K562 (cell line): ENCODE measurements around the gene HOXC10. TPM values are rescaled to one million over a fixed set of nuclear protein-coding genes. Genes with fewer than 3 reads are reported as not detected.
A peak's percentile ranks its signal among the peaks of the same experiment; 100 is the strongest.

ENCODE experiments used
- ATAC-seq: fragments of 200-7000 bp; cut with Tn5 transposase; 3 replicates; pipeline ENCODE4 v1.9.1; 2020; ENCODE audit warnings: moderate library complexity
- BruUV-seq: library from RNA; stranded (reverse); fragments of 400-500 nt; replicated peaks from 2 replicates; lab custom pipeline; 2021; lab: Mats Ljungman, UMichigan
- CTCF ChIA-PET: fragments of 300-600 bp; formaldehyde crosslinking; extraction: SDS; loops from one replicate; lab custom pipeline; 2021; ENCODE audit warnings: low intra/inter-chr PET ratio; lab: Yijun Ruan, JAX
- POLR2A ChIA-PET: fragments of 300-600, 350-650 bp; sonication (Branson Sonifier 250); formaldehyde crosslinking; extraction: SDS; loops from one replicate; lab custom pipeline; 2021; ENCODE audit warnings: antibody characterized with exemption, inconsistent platforms; lab: Yijun Ruan, JAX
- DNase-seq, 4 experiments: peaks; one replicate each; pipeline versions ENCODE4 v3.0.0 to v3.0.0-alpha.2; 2011 to 2018; ENCODE audit warnings: low spot score in 3 of 4, mixed read lengths in 3 of 4; ENCODE audit errors: extremely low read depth in 1 of 4
- FAIRE-seq: peaks from 2 replicates; lab custom pipeline; 2011; peaks lifted over from hg19 to GRCh38; lab: Jason Lieb, UNC
- H2AFZ ChIP-seq: 2 replicates; pipeline ENCODE4 v1.6.0; 2011; ENCODE audit warnings: low read depth, low read length, control low read depth, inconsistent platforms
- H3K27ac ChIP-seq: fragments of 200-600 bp; 3 replicates; pipeline ENCODE4 v1.8.0; 2011; ENCODE audit warnings: low read depth, mild to moderate bottlenecking, control low read depth, inconsistent platforms, low read length, moderate library complexity, mixed read lengths; ENCODE audit errors: extremely low read depth
- H3K27me3 ChIP-seq, 2 experiments: fragments of 300-600 bp in 1 of 2; 2 replicates in 1 of 2; 3 replicates in 1 of 2; pipeline versions ENCODE4 v1.6.0 to v1.8.0; 2011; ENCODE audit warnings: inconsistent platforms in 2 of 2, low read length in 2 of 2, mild to moderate bottlenecking in 1 of 2, mixed read lengths in 1 of 2, moderate library complexity in 1 of 2; ENCODE audit not compliant: control insufficient read depth in 2 of 2, insufficient read depth in 2 of 2
- H3K36me3 ChIP-seq: fragments of 300-600 bp; 3 replicates; pipeline ENCODE4 v1.8.0; 2011; ENCODE audit warnings: mild to moderate bottlenecking, low read length, inconsistent platforms; ENCODE audit not compliant: control insufficient read depth, insufficient read depth
- H3K4me1 ChIP-seq, 2 experiments: fragments of 200-600 bp in 1 of 2; replicated peaks in 1 of 2; 2 replicates in 1 of 2; 3 replicates in 1 of 2; pipeline versions ENCODE4 v1.5.1 to v1.8.0; 2011; ENCODE audit warnings: inconsistent platforms in 2 of 2, low read length in 2 of 2, mild to moderate bottlenecking in 1 of 2, mixed read lengths in 1 of 2, moderate library complexity in 1 of 2; ENCODE audit not compliant: control insufficient read depth in 2 of 2, insufficient read depth in 2 of 2
- H3K4me2 ChIP-seq: 2 replicates; pipeline ENCODE4 v1.6.1; 2011; ENCODE audit warnings: low read length, control low read depth, inconsistent platforms, mixed read lengths; ENCODE audit not compliant: insufficient read depth
- H3K4me3 ChIP-seq: fragments of 200-600 bp; sonication (generic), shearing (Covaris generic); 2 replicates; pipeline ENCODE4 v1.5.1; 2016; ENCODE audit warnings: control low read depth, inconsistent platforms
- H3K79me2 ChIP-seq: fragments of 200-600 bp; 3 replicates; pipeline ENCODE4 v1.8.0; 2011; ENCODE audit warnings: low read length, inconsistent platforms; ENCODE audit not compliant: control insufficient read depth, insufficient read depth
- H3K9ac ChIP-seq, 2 experiments: 2 replicates each; pipeline versions ENCODE4 v1.6.0 to v1.6.1; 2011; ENCODE audit warnings: low read depth in 2 of 2, low read length in 2 of 2, control low read depth in 1 of 2, inconsistent platforms in 1 of 2, mild to moderate bottlenecking in 1 of 2, mixed read lengths in 1 of 2; ENCODE audit not compliant: insufficient read depth in 1 of 2
- H3K9me1 ChIP-seq: one replicate; pipeline ENCODE4 v1.6.0; 2011; ENCODE audit warnings: inconsistent platforms, mild to moderate bottlenecking, low read length, moderate library complexity; ENCODE audit not compliant: control insufficient read depth, insufficient read depth
- H3K9me3 ChIP-seq: replicated peaks from 2 replicates; pipeline ENCODE4 v1.5.1; 2011; ENCODE audit warnings: low read depth, low read length, inconsistent platforms; ENCODE audit not compliant: control insufficient read depth, insufficient read depth
- H4K20me1 ChIP-seq: replicated peaks from 2 replicates; pipeline ENCODE4 v1.6.1; 2011; ENCODE audit warnings: low read length, inconsistent platforms, mixed read lengths; ENCODE audit not compliant: control insufficient read depth, insufficient read depth
- L3MBTL2 ChIP-seq: fragments of 450-650 bp; IDR thresholded peaks from 2 replicates; pipeline ENCODE4 v1.6.1; 2016; ENCODE audit warnings: mild to moderate bottlenecking, moderate library complexity
- MEIS2 ChIP-seq: fragments of 450-650 bp; IDR thresholded peaks from 2 replicates; pipeline ENCODE4 v1.6.1; 2014; ENCODE audit warnings: mild to moderate bottlenecking; ENCODE audit not compliant: partially characterized antibody
- TSC22D4 ChIP-seq: fragments of 450-650 bp; IDR thresholded peaks from 2 replicates; pipeline ENCODE4 v1.6.1; 2016; ENCODE audit warnings: missing genetic modification characterization, missing biosample characterization, control low read depth
- WGBS: fragments of 100-300 bp; shearing (Covaris generic); methylation state at CpG from one replicate; pipeline ENCODE4 v1.1.6; 2016; ENCODE audit warnings: low coverage, mixed read lengths; ENCODE audit not compliant: insufficient coverage; ENCODE audit errors: missing lambda C conversion rate; 5-methylcytosine and 5-hydroxymethylcytosine counted together
- in situ Hi-C: fragments of 300-500 bp; cut with MboI; formaldehyde crosslinking; loops from 4 replicates; pipeline ENCODE4 v1.15.0; 2018; ENCODE audit warnings: inconsistent platforms, mixed read lengths
- intact Hi-C: fragments of 100-400 bp; cut with micrococcal nuclease; formaldehyde crosslinking; loops from 2 replicates; pipeline ENCODE4 v1.14.2; 2022
- polyA plus RNA-seq, 8 experiments: library from polyadenylated mRNA; depleted of rRNA in 4 of 8; stranded (reverse) in 5 of 8; unstranded in 3 of 8; fragments of >200 nt; fragmentation: Nextera tagmentation in 2 of 8; fragmentation: Illumina TruSeq in 1 of 8; extraction: Ambion mirVana in 2 of 8; extraction: Trizol in 1 of 8; gene quantifications; 2 replicates each; pipeline versions ENCODE4 v1.2.1 to v1.2.3, GENCODE V29; 2011 to 2014; ENCODE audit warnings: inconsistent platforms in 1 of 8, missing spikeins in 1 of 8
- total RNA-seq, 7 experiments: library from RNA; depleted of rRNA in 6 of 7; stranded (reverse); fragments of >200 nt in 6 of 7; fragmentation: Illumina TruSeq in 2 of 7; extraction: Trizol in 2 of 7; gene quantifications; 2 replicates each; pipeline versions ENCODE4 v1.2.1 to v1.2.3, GENCODE V29; 2011 to 2021; ENCODE audit warnings: low replicate concordance in 1 of 7
- TF ChIP-seq, protein P1 (sequence below): fragments of 450-650 bp; IDR thresholded peaks from 2 replicates; pipeline ENCODE4 v1.6.1; 2016
- TF ChIP-seq, protein P2 (sequence below): fragments of 450-650 bp; IDR thresholded peaks from 2 replicates; pipeline ENCODE4 v1.6.1; 2016; ENCODE audit warnings: mild to moderate bottlenecking, moderate library complexity
- TF ChIP-seq, protein P3 (sequence below): sonication (generic); formaldehyde crosslinking; IDR thresholded peaks from 2 replicates; pipeline ENCODE4 v1.8.0; 2022; ENCODE audit warnings: missing genetic modification reagents, mild to moderate bottlenecking, moderate library complexity, borderline replicate concordance

Gene HOXC10
- total and polyA plus RNA-seq, 9 of the 15 experiments (the other 6 are each of a cell fraction or from before 2014, with no cell fraction given), result 0.13 to 0.77 (median 0.35) TPM; not detected in 2

DNA sequence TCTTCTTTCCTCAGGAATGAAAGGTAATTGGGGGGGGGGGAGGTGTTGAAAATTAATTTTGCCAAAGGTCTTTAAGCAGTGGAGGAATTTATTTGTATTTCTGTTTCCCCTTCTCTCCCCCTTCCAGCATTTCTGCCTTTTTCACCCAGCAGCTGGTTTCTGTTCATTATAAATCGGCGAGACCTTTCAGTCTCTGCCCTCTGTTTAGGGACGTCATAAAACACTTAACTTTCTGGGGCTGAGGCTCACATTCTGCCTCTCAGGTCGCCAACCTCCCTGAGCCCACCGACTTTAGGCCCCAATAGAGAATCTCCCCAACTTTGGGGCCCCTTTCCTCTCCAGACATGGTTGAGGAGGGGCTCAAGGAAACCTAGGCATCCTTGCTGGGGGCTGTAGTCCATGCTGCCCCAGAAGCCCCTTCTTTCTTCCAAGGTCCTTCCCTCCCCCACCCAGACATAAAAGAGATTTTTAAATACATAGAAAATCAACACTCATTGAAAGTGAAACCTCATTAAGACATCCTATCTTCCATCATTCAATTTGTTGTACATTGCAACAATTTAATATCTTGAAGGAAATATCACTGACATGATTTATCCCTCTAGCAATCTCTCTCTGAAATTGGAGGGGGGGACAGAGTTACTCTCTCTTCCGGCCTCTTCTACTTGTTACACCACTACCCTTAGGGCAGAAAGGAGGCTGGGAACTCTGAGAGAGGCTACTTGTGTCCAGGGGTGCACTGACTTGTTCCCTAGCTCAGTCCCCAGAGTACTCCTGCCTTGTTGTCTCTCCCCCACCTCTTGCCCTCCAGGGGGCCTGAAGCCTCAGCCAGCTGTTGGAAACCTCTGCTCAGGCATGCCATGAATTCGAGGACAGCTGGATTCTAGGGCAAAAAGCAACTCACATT lies 40.8 kb downstream of the HOXC10 start:
- no peaks in the 10 kb centered on the region for H3K27me3 ChIP-seq
- no TSS peak for BruUV-seq
- no peak for FAIRE-seq
- H3K36me3 ChIP-seq, result peaks cover 2% of the 10 kb centered on the region; the same call in 1 of the 3 replicates
- no peak for ATAC-seq
- H3K27ac ChIP-seq, result no peak overlapping the region
- no peaks in the 10 kb centered on the region for H3K9me1 ChIP-seq
- no peak overlapping the region for H3K4me2 ChIP-seq
- H3K9ac ChIP-seq, result peak overlapping the region in 1 of 2 experiments; percentile 49; a peak in 1 of 4 replicates
- no peaks in the 10 kb centered on the region for H3K9me3 ChIP-seq
- DNase-seq, result no peak
- no peaks in the 10 kb centered on the region for H4K20me1 ChIP-seq
- in situ Hi-C loops, result loop anchor here (10.0 kb wide), 1 partner anchor 169 kb away; no protein-coding TSS in a partner anchor
- H3K4me3 ChIP-seq, result no peak overlapping the region
- no peak overlapping the region for H2AFZ ChIP-seq
- ChIA-PET CTCF (no interaction called here), POLR2A (interaction anchor here (1.5 kb wide), 1 partner anchor 8 kb away, joined by 4 read pairs; no protein-coding TSS in a partner anchor)
- H3K4me1 ChIP-seq, result peaks cover 3 to 32% of the 10 kb centered on the region in 2 experiments; a peak in 4 of 5 replicates
- WGBS, result 48% methylated on average over 7 of the region's 7 CpGs
- intact Hi-C loops, result no loop called here
- H3K79me2 ChIP-seq, result no peaks in the 10 kb centered on the region
- TF ChIP-seq, protein P1, sequence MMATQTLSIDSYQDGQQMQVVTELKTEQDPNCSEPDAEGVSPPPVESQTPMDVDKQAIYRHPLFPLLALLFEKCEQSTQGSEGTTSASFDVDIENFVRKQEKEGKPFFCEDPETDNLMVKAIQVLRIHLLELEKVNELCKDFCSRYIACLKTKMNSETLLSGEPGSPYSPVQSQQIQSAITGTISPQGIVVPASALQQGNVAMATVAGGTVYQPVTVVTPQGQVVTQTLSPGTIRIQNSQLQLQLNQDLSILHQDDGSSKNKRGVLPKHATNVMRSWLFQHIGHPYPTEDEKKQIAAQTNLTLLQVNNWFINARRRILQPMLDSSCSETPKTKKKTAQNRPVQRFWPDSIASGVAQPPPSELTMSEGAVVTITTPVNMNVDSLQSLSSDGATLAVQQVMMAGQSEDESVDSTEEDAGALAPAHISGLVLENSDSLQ, result 0 out of 2 replicates have a peak, but pooled peaks have one; percentile 15
- TF ChIP-seq, protein P2, sequence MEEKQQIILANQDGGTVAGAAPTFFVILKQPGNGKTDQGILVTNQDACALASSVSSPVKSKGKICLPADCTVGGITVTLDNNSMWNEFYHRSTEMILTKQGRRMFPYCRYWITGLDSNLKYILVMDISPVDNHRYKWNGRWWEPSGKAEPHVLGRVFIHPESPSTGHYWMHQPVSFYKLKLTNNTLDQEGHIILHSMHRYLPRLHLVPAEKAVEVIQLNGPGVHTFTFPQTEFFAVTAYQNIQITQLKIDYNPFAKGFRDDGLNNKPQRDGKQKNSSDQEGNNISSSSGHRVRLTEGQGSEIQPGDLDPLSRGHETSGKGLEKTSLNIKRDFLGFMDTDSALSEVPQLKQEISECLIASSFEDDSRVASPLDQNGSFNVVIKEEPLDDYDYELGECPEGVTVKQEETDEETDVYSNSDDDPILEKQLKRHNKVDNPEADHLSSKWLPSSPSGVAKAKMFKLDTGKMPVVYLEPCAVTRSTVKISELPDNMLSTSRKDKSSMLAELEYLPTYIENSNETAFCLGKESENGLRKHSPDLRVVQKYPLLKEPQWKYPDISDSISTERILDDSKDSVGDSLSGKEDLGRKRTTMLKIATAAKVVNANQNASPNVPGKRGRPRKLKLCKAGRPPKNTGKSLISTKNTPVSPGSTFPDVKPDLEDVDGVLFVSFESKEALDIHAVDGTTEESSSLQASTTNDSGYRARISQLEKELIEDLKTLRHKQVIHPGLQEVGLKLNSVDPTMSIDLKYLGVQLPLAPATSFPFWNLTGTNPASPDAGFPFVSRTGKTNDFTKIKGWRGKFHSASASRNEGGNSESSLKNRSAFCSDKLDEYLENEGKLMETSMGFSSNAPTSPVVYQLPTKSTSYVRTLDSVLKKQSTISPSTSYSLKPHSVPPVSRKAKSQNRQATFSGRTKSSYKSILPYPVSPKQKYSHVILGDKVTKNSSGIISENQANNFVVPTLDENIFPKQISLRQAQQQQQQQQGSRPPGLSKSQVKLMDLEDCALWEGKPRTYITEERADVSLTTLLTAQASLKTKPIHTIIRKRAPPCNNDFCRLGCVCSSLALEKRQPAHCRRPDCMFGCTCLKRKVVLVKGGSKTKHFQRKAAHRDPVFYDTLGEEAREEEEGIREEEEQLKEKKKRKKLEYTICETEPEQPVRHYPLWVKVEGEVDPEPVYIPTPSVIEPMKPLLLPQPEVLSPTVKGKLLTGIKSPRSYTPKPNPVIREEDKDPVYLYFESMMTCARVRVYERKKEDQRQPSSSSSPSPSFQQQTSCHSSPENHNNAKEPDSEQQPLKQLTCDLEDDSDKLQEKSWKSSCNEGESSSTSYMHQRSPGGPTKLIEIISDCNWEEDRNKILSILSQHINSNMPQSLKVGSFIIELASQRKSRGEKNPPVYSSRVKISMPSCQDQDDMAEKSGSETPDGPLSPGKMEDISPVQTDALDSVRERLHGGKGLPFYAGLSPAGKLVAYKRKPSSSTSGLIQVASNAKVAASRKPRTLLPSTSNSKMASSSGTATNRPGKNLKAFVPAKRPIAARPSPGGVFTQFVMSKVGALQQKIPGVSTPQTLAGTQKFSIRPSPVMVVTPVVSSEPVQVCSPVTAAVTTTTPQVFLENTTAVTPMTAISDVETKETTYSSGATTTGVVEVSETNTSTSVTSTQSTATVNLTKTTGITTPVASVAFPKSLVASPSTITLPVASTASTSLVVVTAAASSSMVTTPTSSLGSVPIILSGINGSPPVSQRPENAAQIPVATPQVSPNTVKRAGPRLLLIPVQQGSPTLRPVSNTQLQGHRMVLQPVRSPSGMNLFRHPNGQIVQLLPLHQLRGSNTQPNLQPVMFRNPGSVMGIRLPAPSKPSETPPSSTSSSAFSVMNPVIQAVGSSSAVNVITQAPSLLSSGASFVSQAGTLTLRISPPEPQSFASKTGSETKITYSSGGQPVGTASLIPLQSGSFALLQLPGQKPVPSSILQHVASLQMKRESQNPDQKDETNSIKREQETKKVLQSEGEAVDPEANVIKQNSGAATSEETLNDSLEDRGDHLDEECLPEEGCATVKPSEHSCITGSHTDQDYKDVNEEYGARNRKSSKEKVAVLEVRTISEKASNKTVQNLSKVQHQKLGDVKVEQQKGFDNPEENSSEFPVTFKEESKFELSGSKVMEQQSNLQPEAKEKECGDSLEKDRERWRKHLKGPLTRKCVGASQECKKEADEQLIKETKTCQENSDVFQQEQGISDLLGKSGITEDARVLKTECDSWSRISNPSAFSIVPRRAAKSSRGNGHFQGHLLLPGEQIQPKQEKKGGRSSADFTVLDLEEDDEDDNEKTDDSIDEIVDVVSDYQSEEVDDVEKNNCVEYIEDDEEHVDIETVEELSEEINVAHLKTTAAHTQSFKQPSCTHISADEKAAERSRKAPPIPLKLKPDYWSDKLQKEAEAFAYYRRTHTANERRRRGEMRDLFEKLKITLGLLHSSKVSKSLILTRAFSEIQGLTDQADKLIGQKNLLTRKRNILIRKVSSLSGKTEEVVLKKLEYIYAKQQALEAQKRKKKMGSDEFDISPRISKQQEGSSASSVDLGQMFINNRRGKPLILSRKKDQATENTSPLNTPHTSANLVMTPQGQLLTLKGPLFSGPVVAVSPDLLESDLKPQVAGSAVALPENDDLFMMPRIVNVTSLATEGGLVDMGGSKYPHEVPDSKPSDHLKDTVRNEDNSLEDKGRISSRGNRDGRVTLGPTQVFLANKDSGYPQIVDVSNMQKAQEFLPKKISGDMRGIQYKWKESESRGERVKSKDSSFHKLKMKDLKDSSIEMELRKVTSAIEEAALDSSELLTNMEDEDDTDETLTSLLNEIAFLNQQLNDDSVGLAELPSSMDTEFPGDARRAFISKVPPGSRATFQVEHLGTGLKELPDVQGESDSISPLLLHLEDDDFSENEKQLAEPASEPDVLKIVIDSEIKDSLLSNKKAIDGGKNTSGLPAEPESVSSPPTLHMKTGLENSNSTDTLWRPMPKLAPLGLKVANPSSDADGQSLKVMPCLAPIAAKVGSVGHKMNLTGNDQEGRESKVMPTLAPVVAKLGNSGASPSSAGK, result 0 out of 2 replicates have a peak, but pooled peaks have one; percentile 15
- no peak for TF ChIP-seq TSC22D4
- TF ChIP-seq MEIS2, result peak; percentile 44
- TF ChIP-seq L3MBTL2, result 0 out of 2 replicates have a peak, but pooled peaks have one; percentile 20
- TF ChIP-seq, protein P3, sequence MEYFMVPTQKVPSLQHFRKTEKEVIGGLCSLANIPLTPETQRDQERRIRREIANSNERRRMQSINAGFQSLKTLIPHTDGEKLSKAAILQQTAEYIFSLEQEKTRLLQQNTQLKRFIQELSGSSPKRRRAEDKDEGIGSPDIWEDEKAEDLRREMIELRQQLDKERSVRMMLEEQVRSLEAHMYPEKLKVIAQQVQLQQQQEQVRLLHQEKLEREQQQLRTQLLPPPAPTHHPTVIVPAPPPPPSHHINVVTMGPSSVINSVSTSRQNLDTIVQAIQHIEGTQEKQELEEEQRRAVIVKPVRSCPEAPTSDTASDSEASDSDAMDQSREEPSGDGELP (CRISPR knock-in tag), result peak; percentile 53; the same call in 1 of the 2 replicates
